ENCODE data around the gene ZFAND6. TPM values are rescaled to one million over a fixed set of nuclear protein-coding genes. Genes with fewer than 3 reads are reported as not detected.

The ZFAND6 gene
- polyA plus RNA-seq, 6 donors from 2014 or later, result 106 to 189 (median 148) TPM

- DNase-seq (no peak), ATAC-seq (ENCODE audit: low read depth in 2 of 2) (peak; percentile 65 to 69)
- Mint-ChIP-seq H3K27ac (peak overlapping the region; percentile 93 to 98 (median 95)), H3K27me3 (peaks cover 0 to 3% (median 0%) of the 10 kb centered on the region in 3 donors), H3K36me3 (no peaks in the 10 kb centered on the region), H3K4me3 (peak overlapping the region; percentile 91 to 97 (median 95)), H3K4me1 (peaks cover 18 to 48% (median 43%) of the 10 kb centered on the region in 3 donors), H3K9me3 (no peaks in the 10 kb centered on the region)
These were observed 395 bp downstream of the ZFAND6 start for GRCh38 chr15:80059786-80060355.

GRCh38 chr15:80060356-80061006, 1.0 kb downstream of the ZFAND6 start:
- Mint-ChIP-seq H3K9me3 (no peaks in the 10 kb centered on the region), H3K4me1 (peaks cover 18 to 54% (median 49%) of the 10 kb centered on the region in 3 donors), H3K36me3 (no peaks in the 10 kb centered on the region), H3K27me3 (no peaks in the 10 kb centered on the region), H3K27ac (peak overlapping the region; percentile 93 to 98 (median 94)), H3K4me3 (peak overlapping the region; percentile 88 to 97 (median 93))
- DNase-seq (peak; percentile 12), ATAC-seq (ENCODE audit: low read depth in 2 of 2) (no peak)

GRCh38 chr15:80061582-80061981, 2.1 kb downstream of the ZFAND6 start:
- Mint-ChIP-seq H3K9me3 (no peaks in the 10 kb centered on the region), H3K4me3 (peak overlapping the region; percentile 6 to 97 (median 92)), H3K27ac (peak overlapping the region in 5 of 6 donors; percentile 7 to 94 (median 73)), H3K27me3 (no peaks in the 10 kb centered on the region), H3K4me1 (peaks cover 18 to 56% (median 49%) of the 10 kb centered on the region in 3 donors), H3K36me3 (peaks cover 0 to under 1% of the 10 kb centered on the region in 2 donors)
- DNase-seq (no peak), ATAC-seq (ENCODE audit: low read depth in 2 of 2) (no peak)

- ATAC-seq (ENCODE audit: low read depth in 2 of 2), result peak in 1 of 2 donors; percentile 37
- Mint-ChIP-seq H3K4me3 (peak overlapping the region in 4 of 8 donors; percentile 7 to 51 (median 10)), H3K36me3 (peaks cover 7% of the 10 kb centered on the region in 2 donors), H3K27me3 (no peaks in the 10 kb centered on the region), H3K9me3 (no peaks in the 10 kb centered on the region), H3K27ac (peak overlapping the region in 3 of 6 donors; percentile 5 to 52 (median 20)), H3K4me1 (peaks cover 25 to 72% (median 51%) of the 10 kb centered on the region in 3 donors)
- no peak for DNase-seq
These were observed 7.4 kb downstream of the ZFAND6 start for GRCh38 chr15:80066912-80067311.

- Mint-ChIP-seq H3K27me3 (no peaks in the 10 kb centered on the region), H3K9me3 (no peaks in the 10 kb centered on the region), H3K27ac (peak overlapping the region in 1 of 6 donors; percentile 32), H3K36me3 (peaks cover 7% of the 10 kb centered on the region in 2 donors), H3K4me1 (peaks cover 26 to 75% (median 41%) of the 10 kb centered on the region in 3 donors), H3K4me3 (peak overlapping the region in 1 of 8 donors; percentile 15)
- DNase-seq (no peak), ATAC-seq (ENCODE audit: low read depth in 2 of 2) (no peak)
These were observed 9.1 kb downstream of the ZFAND6 start for GRCh38 chr15:80068578-80068977.

DNA sequence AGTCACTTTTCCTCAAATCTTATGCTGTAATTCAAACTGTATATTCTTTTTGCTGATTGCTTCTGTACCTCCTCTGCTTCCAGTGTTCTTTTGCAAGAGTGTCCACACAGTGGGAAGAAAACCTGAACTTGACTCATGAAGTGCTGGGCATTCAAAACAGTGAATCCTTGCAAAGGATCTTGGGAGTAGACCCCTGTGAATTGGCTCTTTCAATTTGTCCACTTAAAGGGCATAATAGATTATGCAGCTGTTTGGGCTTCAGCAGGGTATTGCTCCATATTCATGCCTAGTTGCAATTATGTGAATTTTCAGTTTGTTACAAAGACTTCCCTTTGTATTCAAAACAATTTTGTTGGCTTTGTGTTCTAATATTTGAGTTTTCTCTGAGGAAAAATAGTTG, 11.4 kb downstream of the ZFAND6 start:
- Mint-ChIP-seq H3K36me3 (peaks cover 7% of the 10 kb centered on the region in 2 donors), H3K27ac (no peak overlapping the region), H3K27me3 (no peaks in the 10 kb centered on the region), H3K9me3 (no peaks in the 10 kb centered on the region), H3K4me3 (no peak overlapping the region), H3K4me1 (peaks cover 35 to 70% (median 43%) of the 10 kb centered on the region in 3 donors)
- no peak for ATAC-seq (ENCODE audit: low read depth in 2 of 2)
- no peak for DNase-seq

GRCh38 chr15:80071652-80072051, 12.2 kb downstream of the ZFAND6 start:
- H3K4me3 Mint-ChIP-seq, result no peak overlapping the region
- peaks cover 6% of the 10 kb centered on the region in 2 donors for H3K36me3 Mint-ChIP-seq
- H3K27me3 Mint-ChIP-seq, result no peaks in the 10 kb centered on the region
- peak overlapping the region in 2 of 6 donors; percentile 42 to 44 for H3K27ac Mint-ChIP-seq
- H3K4me1 Mint-ChIP-seq, result peaks cover 43 to 73% (median 50%) of the 10 kb centered on the region in 3 donors
- H3K9me3 Mint-ChIP-seq, result no peaks in the 10 kb centered on the region
- DNase-seq (no peak), ATAC-seq (ENCODE audit: low read depth in 2 of 2) (no peak)

- Mint-ChIP-seq H3K9me3 (no peaks in the 10 kb centered on the region), H3K4me1 (peaks cover 39 to 71% (median 46%) of the 10 kb centered on the region in 3 donors), H3K27me3 (no peaks in the 10 kb centered on the region), H3K4me3 (peak overlapping the region; percentile 54 to 89 (median 70)), H3K36me3 (no peaks in the 10 kb centered on the region), H3K27ac (peak overlapping the region in 4 of 6 donors; percentile 22 to 44 (median 41))
- DNase-seq (peak; percentile 39), ATAC-seq (ENCODE audit: low read depth in 2 of 2) (peak; percentile 88 to 89)
These were observed 13.0 kb downstream of the ZFAND6 start for GRCh38 chr15:80072285-80072994.

DNA sequence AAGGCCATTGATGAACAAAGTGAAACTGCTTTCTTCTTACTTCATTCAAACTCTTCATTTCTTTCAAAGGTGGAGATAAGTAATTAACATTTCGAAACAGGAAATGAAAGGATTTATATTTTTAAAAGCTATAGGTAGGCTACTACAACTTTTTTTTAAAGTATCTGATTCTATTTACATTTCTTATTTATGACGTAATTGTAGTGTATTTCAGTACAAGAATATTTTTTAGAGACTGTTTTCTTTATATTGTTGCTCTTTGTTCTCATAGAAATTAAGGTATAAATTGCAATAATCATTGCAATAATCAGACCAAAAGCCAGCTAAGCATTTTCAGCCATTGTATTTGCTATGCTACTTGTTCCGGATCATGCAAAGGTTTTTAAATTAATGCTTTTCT, 13.7 kb downstream of the ZFAND6 start:
- H3K4me1 Mint-ChIP-seq, result peaks cover 42 to 72% (median 50%) of the 10 kb centered on the region in 3 donors
- H3K9me3 Mint-ChIP-seq, result no peaks in the 10 kb centered on the region
- H3K27ac Mint-ChIP-seq, result peak overlapping the region in 1 of 6 donors; percentile 0
- H3K4me3 Mint-ChIP-seq, result peak overlapping the region in 4 of 8 donors; percentile 3 to 71 (median 56)
- H3K27me3 Mint-ChIP-seq, result no peaks in the 10 kb centered on the region
- H3K36me3 Mint-ChIP-seq, result no peaks in the 10 kb centered on the region
- DNase-seq, result no peak
- ATAC-seq (ENCODE audit: low read depth in 2 of 2), result no peak

DNA sequence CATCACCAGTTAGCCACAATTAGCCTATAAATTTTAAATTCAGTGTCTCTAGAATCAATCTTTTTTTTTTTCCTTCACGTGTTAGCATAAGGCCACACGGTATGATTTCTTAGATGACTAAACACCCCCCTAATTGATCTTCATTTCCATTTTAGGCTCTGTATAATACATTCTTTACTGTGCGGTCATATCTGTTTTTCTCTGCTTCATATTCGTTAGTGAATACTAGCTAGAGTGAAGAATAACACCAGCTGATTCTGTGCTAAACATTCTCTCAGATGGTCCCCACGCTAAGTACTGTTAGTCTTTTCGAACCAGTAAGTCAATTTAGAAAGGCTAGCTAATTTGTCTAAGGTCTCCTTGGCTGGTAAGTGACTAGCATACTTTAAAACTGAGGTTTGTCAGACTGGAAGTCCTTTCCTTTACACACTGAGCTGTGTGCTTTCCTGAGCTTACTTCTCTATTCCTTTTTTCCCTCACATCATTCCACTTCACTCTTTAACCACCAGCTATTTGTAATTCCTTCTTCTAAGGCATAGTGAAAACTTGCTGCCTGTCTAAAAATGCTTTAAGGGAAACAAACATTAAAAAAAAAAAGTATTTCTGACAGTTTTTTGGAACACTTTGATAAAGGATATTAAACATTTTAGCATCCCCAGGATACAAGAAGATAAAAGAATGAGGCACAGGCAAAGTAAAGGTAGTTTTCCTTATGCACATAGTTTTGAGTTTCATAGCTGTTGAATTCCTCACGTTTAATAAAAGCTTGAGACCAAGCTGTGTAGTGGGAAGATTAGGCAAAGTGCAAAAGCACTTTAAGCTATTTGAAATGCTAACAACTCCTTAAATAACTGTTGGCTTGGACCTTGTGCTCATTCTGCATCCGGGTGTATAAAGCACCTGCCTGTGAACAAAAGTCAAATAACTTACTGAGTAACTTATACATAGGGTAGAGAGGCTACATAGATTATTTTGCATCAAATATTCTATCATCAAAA, 17.1 kb downstream of the ZFAND6 start:
- Mint-ChIP-seq H3K9me3 (no peaks in the 10 kb centered on the region), H3K27me3 (no peaks in the 10 kb centered on the region), H3K36me3 (no peaks in the 10 kb centered on the region), H3K27ac (peak overlapping the region in 3 of 6 donors; percentile 26 to 45 (median 39)), H3K4me1 (peaks cover 40 to 56% (median 53%) of the 10 kb centered on the region in 3 donors), H3K4me3 (no peak overlapping the region)
- ATAC-seq (ENCODE audit: low read depth in 2 of 2), result no peak
- DNase-seq, result no peak

DNA sequence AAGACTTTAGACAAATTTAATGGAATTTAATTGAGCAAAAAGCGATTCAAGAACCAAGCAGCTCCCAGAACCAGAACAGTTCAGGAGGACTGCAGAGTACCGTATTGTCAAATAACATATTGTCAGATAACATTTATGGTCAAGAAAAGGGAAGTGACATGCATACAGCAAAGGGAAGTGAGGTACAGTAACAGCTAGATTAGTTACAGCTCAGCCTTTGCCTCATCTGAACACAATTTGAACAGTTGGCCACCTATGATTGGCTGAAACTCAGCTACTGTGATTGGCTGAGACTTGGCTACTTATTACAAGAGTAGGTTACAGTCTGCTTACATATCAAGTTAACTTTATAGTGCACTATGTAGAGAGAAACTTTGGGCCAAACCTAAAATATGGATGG, 21.9 kb downstream of the ZFAND6 start:
- DNase-seq (peak; percentile 29), ATAC-seq (ENCODE audit: low read depth in 2 of 2) (peak; percentile 97 to 99)
- no peaks in the 10 kb centered on the region for H3K27me3 Mint-ChIP-seq
- H3K36me3 Mint-ChIP-seq, result no peaks in the 10 kb centered on the region
- H3K27ac Mint-ChIP-seq, result peak overlapping the region in 4 of 6 donors; percentile 9 to 43 (median 21)
- H3K4me1 Mint-ChIP-seq, result peaks cover 41 to 52% (median 45%) of the 10 kb centered on the region in 3 donors
- peak overlapping the region in 1 of 8 donors; percentile 25 for H3K4me3 Mint-ChIP-seq
- no peaks in the 10 kb centered on the region for H3K9me3 Mint-ChIP-seq

DNA sequence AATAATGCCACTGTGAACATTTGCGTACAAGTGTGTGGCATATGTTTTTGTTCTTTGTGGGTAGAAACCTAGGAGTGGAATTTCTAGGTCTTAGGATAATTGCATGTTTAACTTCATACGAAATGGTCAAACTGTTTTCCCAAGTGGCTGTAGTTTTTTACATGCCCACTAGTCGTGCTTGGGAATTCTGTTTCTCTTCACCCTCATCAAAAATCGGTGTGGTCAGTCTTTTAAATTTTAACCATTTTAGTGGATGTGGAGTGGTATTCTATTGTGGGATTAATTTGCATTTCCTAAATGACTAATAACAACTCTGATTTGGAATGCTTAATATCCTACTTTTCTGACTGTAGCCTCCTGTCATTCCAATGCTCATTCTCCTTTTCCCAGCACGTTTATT, 27.6 kb downstream of the ZFAND6 start:
- peak overlapping the region in 1 of 6 donors; percentile 5 for H3K27ac Mint-ChIP-seq
- no peaks in the 10 kb centered on the region for H3K27me3 Mint-ChIP-seq
- peaks cover 0 to 8% of the 10 kb centered on the region in 2 donors for H3K36me3 Mint-ChIP-seq
- no peak for DNase-seq
- peaks cover 36 to 53% (median 52%) of the 10 kb centered on the region in 3 donors for H3K4me1 Mint-ChIP-seq
- ATAC-seq (ENCODE audit: low read depth in 2 of 2), result no peak
- H3K4me3 Mint-ChIP-seq, result no peak overlapping the region
- no peaks in the 10 kb centered on the region for H3K9me3 Mint-ChIP-seq

Measured in naive B cell (primary cell).